HG03103 (cell line): ENCODE results near the gene MANSC1.
"Not testable (repeated sequence)": the region's sequence is repeated elsewhere in the genome, so short reads cannot be mapped to it uniquely, and the experiment has no call there.

ENCODE experiments used
- ATAC-seq: cut with Tn5 transposase; IDR thresholded peaks from one replicate; pipeline ENCODE4 v1.9.1; 2021; ENCODE audit warnings: low read depth; ENCODE audit not compliant: unreplicated experiment

The MANSC1 gene

DNA sequence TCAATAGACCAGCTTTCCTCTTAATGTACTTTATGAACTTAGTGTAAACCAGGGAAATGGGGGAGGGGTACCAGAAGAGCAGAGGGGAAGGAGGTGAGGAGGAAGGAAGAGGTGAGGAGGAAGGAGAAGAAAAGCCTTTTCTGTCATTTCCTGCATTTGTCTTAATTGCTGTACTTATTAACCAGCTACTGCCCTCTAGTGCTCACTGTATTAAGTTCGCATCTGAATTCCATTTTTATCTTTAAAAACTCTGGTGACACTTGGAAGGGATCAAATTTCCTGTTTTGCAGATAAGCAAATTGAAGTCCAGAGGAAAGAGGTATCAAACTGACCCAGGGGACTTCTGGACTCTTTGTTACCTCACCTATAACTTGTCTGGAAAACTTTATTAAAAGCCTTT is 22.2 kb downstream of the MANSC1 start:
- ATAC-seq = no peak

DNA sequence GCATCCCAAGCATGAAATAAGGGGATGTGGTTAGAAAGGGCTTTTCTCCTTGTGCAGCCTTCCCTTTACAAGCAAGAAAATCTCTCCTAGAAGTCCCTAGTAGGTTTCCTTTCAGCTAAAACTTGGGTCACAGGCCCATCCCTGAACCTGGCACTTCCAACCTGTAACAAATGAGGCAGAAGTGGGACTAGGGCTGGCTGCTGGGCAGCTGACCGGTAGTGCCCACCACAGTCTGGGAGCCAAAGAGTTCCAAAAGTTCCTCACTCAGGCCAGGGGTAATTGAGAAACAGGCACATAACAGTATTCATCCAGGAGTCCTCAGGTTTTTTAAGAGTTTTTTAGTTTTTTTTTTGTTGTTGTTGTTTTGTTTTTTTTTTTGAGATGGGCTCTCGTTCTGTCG is 23.8 kb downstream of the MANSC1 start:
- no peak for ATAC-seq

DNA sequence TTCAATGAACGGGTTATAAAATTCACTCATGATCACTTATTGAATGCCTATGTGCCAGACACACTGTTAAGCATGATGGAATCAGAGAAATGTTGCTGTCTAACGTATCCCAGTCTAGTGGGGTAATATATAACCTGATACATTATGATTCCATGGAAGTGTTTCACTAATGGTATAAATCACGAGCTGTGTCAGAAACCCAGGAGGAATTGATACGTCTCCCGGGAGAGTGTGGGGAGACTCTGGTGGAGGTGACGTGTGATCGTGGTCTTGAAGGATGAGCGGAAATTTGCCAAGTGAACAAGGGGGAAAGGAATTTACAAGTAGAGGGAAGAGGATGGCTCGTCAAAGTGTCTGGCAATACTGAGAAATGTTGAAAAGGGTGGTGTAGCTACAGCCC is 26.5 kb downstream of the MANSC1 start:
- ATAC-seq = no peak

GRCh38 chr12:12323118-12323517 is 26.9 kb downstream of the MANSC1 start:
- no peak for ATAC-seq

DNA sequence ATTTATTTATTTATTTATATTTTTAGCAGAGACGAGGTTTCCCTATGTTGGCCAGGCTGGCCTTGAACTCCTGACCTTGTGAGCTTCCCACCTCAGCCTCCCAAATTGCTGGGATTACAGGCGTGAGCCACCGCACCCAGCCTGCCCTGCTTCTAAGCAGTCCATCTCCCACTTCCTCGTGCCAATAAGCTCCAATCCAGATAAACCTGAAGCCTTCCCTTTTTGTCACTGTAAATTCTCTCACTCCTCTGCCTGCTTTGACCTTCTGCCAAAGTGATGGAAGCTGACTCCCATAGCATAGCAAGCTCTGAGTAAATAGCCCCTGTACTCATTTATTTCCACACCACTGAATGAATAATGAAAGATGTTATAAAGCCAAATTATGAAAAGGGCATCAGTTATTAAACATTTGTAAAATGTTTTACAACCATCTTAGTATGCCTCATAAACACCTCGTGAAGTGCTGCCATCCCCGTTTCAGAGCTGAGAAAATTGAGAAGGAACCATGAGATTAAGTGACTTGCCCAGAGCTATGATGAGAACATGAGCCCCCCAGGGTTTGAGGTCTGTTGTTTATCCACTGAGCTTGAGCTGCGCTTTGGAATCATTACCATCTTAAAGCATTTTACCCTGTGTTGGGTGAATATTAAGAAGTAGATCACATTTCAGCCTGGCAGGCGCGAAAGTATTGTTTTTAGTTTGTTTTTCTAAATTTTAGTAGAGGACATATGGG is 30.4 kb downstream of the MANSC1 start:
- ATAC-seq = no peak

DNA sequence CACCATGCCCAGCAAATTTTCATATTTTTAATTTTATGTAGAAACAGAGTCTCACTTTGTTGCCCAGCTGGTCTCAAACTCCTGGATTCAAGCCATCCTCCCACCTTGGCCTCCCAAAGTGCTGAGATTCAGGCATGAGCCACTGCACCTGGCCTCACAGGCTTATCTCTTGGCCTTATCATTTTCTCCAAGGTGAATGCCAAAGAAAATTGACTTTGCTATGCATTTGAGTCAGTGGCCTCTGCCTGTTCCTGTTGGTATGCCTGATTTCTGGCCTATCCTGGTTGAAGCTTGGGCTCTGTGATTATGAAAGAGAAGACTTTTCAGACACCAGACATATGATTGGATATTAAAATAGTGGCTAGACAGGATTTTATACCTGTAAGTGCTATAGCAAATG is 34.2 kb downstream of the MANSC1 start:
- no peak for ATAC-seq

GRCh38 chr12:12310695-12311094 is 39.3 kb downstream of the MANSC1 start:
- not testable (repeated sequence) for ATAC-seq

DNA sequence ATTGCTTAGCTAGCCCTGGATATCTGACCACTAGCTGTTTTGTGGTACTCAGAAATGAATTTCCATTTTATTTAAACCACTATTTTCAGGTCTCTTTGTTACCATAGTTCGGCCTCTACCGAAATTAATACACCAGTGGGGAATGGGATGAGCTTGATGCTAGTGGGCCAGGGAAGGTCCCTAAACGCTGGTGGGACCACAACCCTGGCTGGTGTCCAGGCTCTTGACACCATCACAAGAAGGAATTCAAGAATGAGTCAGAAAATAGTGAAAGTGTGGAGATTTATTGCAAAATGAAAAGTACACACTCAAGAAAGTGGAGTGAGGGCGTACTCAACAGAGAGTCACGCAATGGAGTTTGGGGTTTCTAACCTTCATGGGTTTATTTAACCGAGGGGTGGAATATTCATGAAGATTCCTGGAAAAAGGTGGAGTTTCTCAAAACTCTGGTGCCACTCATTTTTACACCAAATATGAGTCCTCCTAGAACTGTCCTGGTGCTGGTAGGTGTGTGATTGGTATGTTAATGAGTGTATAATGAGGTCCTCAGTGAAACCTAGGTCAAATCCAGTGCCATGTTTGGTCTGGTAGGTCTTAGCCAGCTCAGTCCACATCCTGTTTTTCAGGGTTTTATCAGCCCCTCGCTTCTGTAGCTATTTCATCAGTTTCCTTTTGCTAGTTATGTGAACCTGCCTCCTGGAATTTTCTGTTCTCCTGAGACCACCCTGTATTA is 44.3 kb downstream of the MANSC1 start:
- ATAC-seq = no peak

DNA sequence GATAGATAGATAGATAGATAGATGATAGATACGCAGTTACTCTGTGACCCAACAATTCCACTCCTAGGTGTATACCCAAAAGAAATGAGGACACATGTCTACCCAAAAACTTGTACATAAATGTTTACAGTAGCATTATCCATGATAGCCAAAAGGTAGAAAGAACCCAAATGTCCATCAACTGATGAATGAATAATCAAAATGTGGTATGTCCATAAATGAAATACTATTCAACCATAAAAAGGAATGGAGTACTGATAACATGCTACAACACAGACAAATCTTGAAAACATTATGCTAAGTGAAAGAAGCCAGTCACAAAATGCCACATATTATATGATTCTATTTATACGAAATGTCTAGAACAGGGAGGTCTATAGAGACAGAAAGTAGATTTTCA is 47.1 kb downstream of the MANSC1 start:
- no peak for ATAC-seq

GRCh38 chr12:12301122-12301521 is 48.9 kb downstream of the MANSC1 start:
- ATAC-seq = no peak

- no peak for ATAC-seq
Measured at GRCh38 chr12:12297201-12297830, 52.7 kb downstream of the MANSC1 start.

GRCh38 chr12:12294215-12295005 is 55.6 kb downstream of the MANSC1 start:
- no peak for ATAC-seq

DNA sequence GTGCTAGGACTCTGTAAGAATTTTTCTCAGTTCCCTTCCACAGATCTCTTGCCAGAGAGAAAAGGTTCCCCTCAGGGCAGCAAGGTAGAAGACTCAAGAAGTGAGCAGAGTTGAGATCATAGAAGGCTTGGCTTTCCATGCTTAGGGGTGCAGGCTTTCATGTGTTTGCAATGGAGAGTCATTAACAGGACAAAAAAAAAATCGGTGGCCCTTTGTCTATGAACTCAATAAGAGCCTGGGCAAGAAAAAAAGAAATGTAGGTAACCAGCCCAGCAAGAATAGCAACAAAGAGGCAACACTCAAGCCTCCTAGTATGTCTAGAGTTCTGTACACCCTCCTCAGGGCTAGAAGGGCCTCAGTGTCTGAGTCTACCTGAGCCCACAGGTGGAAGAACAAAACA is 59.8 kb downstream of the MANSC1 start:
- ATAC-seq = no peak

- no peak for ATAC-seq
Measured at GRCh38 chr12:12286441-12286840, 63.6 kb downstream of the MANSC1 start.

GRCh38 chr12:12282761-12283425 is 67.1 kb downstream of the MANSC1 start:
- no peak for ATAC-seq

- no peak for ATAC-seq
Measured at GRCh38 chr12:12282202-12282601, 67.8 kb downstream of the MANSC1 start.

- no peak for ATAC-seq
Measured at GRCh38 chr12:12281134-12281533, 68.9 kb downstream of the MANSC1 start.

DNA sequence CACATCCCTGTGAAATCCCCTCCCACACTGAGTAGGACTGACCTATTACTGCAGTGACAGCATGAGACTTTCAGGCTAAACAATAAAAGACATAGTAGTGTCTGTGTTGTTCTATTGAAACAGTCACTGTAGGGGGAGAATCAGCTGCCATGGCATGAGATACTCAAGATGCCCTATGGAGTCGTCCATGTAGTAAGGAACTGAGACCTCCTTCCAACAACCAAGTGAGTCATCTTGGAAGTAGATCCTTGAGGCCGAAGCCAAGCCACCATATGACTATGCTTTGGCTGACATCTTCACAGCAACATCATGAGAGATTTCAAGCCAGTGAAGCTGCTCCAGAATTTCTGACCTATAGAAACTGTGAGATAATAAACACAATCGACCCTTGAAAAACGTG is 71.1 kb downstream of the MANSC1 start:
- ATAC-seq = no peak
